ENCODE data around the gene TRPM6.

The TRPM6 gene

DNA sequence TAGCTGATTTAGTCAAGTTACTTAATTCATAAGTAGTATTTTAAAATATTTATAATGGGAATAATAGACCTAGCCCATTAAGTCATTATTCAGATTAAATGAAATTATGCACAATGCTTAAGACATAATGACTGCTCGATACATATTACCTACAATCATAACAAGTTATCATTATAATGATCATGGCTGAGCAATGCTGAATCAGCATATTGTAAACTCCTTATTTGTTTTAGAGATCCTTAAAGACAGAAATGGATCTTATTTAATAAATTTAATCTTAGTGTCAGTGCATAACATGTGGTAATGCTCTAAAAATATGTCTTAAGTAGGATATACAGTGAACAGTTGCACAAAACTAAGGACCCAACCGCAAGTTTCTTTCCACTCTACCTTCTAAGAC, 169.0 kb downstream of the TRPM6 start:
- TF ChIP-seq CTCF (IDR thresholded peaks at IDR 0.05; ENCODE audit: low read depth, low read length, missing control alignments): no peak
- DNase-seq (ENCODE audit: extremely low read depth, low read depth): no peak
- H3K4me3 ChIP-seq (replicated peaks; ENCODE audit: low read depth, low read length): no peak overlapping the region

- TF ChIP-seq CTCF (IDR thresholded peaks at IDR 0.05; ENCODE audit: low read depth, low read length, missing control alignments): no peak
- DNase-seq (ENCODE audit: extremely low read depth, low read depth): no peak
- H3K4me3 ChIP-seq (replicated peaks; ENCODE audit: low read depth, low read length): no peak overlapping the region
Measured at GRCh38 chr9:74711341-74711740, 176.4 kb downstream of the TRPM6 start.

DNA sequence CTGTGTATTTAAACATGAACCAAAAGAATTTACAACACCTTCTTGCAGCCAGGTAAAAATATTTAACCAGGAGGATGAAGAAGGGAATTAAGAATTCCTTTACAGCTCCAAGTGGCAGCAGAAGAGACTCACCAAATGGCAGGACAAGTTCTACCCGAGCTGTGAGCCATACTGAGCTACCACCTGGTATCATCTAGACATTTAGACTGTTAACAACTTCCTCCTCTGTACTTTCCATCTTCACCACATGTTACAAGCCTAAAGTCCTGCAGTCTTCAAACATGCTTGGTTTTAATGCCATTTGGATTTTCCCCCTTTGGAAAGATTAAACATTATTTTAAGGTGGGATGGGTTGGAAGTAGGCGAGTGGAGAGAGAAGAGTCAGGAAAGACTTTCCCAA, 190.2 kb downstream of the TRPM6 start:
- H3K4me3 ChIP-seq (replicated peaks; ENCODE audit: low read depth, low read length): no peak overlapping the region
- TF ChIP-seq CTCF (IDR thresholded peaks at IDR 0.05; ENCODE audit: low read depth, low read length, missing control alignments): no peak
- DNase-seq (ENCODE audit: extremely low read depth, low read depth): no peak

- no peak for DNase-seq (ENCODE audit: extremely low read depth, low read depth)
- H3K4me3 ChIP-seq (replicated peaks; ENCODE audit: low read depth, low read length): no peak overlapping the region
- peak; percentile 21 for TF ChIP-seq CTCF (IDR thresholded peaks at IDR 0.05; ENCODE audit: low read depth, low read length, missing control alignments)
Measured at GRCh38 chr9:74696520-74696919, 191.2 kb downstream of the TRPM6 start.

DNA sequence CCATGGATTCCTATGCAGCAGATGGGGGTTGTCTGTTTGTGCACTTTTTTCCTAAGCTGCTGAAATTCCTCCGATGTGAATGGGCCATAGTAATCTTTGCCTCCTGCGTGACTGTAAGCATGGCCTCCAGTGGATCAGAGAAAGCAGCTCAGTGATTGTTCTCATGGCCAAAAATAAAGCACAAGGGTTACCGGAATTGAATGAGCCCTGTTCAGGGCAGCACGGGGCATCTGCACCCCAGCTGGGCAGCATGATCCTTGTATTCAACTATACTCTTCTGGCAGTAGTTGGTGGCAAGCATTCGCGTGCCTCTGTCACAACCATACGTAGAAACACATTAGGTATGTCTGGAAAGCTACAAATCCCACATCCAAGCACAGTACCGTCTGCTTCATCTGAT, 196.7 kb downstream of the TRPM6 start:
- DNase-seq (ENCODE audit: extremely low read depth, low read depth): no peak
- no peak for TF ChIP-seq CTCF (IDR thresholded peaks at IDR 0.05; ENCODE audit: low read depth, low read length, missing control alignments)
- H3K4me3 ChIP-seq (replicated peaks; ENCODE audit: low read depth, low read length): no peak overlapping the region

DNA sequence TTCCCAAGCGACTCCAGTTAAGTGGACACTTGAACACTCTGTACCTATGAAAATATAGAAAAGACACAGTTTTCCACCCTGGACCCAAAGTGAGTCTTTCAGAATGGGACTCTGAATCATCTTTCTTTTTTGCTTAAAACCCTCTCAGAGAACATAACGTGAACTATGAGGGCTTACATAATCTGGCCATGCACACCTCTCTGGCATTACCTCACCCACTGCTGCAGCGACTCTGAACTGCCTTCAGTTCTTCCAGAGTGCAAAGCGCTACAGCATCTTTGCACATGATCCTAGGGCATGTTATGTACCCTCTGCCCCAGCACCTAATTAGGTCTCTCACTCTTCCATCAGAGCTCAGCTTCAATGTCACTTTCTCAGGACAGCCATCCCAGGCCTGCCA, 204.4 kb downstream of the TRPM6 start:
- DNase-seq (ENCODE audit: extremely low read depth, low read depth): no peak
- TF ChIP-seq CTCF (IDR thresholded peaks at IDR 0.05; ENCODE audit: low read depth, low read length, missing control alignments): no peak
- H3K4me3 ChIP-seq (replicated peaks; ENCODE audit: low read depth, low read length): no peak overlapping the region

- H3K4me3 ChIP-seq (replicated peaks; ENCODE audit: low read depth, low read length): no peak overlapping the region
- DNase-seq (ENCODE audit: extremely low read depth, low read depth): no peak
- no peak for TF ChIP-seq CTCF (IDR thresholded peaks at IDR 0.05; ENCODE audit: low read depth, low read length, missing control alignments)
Measured at GRCh38 chr9:74681906-74682305, 205.8 kb downstream of the TRPM6 start.

Data from HFF-Myc (cell line).